ENCODE results near the gene FABP3.

GRCh38 chr1:31344503-31344902 is 28.4 kb downstream of the FABP3 start:
- no peak for TF ChIP-seq EZH2 (IDR thresholded peaks at IDR 0.05; ENCODE audit: borderline replicate concordance, insufficient read depth, low read length, poor library complexity, severe bottlenecking)
- TF ChIP-seq, protein P1, sequence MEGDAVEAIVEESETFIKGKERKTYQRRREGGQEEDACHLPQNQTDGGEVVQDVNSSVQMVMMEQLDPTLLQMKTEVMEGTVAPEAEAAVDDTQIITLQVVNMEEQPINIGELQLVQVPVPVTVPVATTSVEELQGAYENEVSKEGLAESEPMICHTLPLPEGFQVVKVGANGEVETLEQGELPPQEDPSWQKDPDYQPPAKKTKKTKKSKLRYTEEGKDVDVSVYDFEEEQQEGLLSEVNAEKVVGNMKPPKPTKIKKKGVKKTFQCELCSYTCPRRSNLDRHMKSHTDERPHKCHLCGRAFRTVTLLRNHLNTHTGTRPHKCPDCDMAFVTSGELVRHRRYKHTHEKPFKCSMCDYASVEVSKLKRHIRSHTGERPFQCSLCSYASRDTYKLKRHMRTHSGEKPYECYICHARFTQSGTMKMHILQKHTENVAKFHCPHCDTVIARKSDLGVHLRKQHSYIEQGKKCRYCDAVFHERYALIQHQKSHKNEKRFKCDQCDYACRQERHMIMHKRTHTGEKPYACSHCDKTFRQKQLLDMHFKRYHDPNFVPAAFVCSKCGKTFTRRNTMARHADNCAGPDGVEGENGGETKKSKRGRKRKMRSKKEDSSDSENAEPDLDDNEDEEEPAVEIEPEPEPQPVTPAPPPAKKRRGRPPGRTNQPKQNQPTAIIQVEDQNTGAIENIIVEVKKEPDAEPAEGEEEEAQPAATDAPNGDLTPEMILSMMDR (IDR thresholded peaks at IDR 0.05; ENCODE audit: poor library complexity, severe bottlenecking) = no peak
